ENCODE data around the gene PMEPA1. TPM values are rescaled to one million over a fixed set of nuclear protein-coding genes. Genes with fewer than 3 reads are reported as not detected.

The PMEPA1 gene
- total RNA-seq, 1 experiment from 2014 or later: 163 TPM

DNA sequence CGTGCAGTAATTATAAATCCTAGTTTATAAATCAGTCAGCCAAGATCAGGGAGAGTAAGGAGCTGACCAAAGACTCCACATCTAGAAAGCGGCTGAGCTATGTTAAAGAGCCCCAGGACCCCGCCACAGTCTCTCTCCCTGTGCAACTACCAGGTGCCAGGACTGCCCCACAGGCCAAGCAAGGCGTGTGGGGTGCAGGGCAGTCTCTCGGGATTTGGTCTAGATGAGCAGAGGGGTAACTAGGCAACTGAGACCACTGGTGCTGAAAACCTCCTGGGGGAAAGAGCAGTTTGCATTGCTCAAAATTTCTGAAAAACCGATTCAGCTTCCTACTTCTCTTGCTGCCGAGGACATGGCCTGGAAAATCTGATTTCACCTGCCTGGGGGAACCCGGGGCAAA is 10.4 kb downstream of the PMEPA1 start:
- peak overlapping the region; percentile 92 for H3K27ac ChIP-seq
- no peak for TF ChIP-seq EZH2 (IDR thresholded peaks at IDR 0.05; ENCODE audit: low read depth)
- TF ChIP-seq, protein P1, sequence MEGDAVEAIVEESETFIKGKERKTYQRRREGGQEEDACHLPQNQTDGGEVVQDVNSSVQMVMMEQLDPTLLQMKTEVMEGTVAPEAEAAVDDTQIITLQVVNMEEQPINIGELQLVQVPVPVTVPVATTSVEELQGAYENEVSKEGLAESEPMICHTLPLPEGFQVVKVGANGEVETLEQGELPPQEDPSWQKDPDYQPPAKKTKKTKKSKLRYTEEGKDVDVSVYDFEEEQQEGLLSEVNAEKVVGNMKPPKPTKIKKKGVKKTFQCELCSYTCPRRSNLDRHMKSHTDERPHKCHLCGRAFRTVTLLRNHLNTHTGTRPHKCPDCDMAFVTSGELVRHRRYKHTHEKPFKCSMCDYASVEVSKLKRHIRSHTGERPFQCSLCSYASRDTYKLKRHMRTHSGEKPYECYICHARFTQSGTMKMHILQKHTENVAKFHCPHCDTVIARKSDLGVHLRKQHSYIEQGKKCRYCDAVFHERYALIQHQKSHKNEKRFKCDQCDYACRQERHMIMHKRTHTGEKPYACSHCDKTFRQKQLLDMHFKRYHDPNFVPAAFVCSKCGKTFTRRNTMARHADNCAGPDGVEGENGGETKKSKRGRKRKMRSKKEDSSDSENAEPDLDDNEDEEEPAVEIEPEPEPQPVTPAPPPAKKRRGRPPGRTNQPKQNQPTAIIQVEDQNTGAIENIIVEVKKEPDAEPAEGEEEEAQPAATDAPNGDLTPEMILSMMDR (conservative IDR thresholded peaks at IDR 0.05): no peak
- H3K9me3 ChIP-seq (ENCODE audit: insufficient read depth, low read depth): no peaks in the 10 kb centered on the region
- peaks cover 26% of the 10 kb centered on the region for H4K20me1 ChIP-seq (ENCODE audit: insufficient read depth)
- no peaks in the 10 kb centered on the region for H3K9me2 ChIP-seq (ENCODE audit: insufficient read depth)
- H3K79me2 ChIP-seq (ENCODE audit: low read depth): peaks cover 90% of the 10 kb centered on the region
- intact Hi-C loops (cut with micrococcal nuclease; ENCODE audit: unreplicated experiment): loop anchor here (2.0 to 10.0 kb wide), 2 partner anchors 45 to 265 kb away; no protein-coding TSS in a partner anchor
- H3K27me3 ChIP-seq (ENCODE audit: insufficient read depth, low read depth): no peaks in the 10 kb centered on the region
- ChIA-PET CTCF (interaction anchor here (0.6 kb wide), 1 partner anchor 1111 kb away, joined by 3 read pairs; no protein-coding TSS in a partner anchor), POLR2A (ENCODE audit: unreplicated experiment) (interaction anchor here (0.6 kb wide), 1 partner anchor 15 kb away, joined by 4 read pairs; no protein-coding TSS in a partner anchor)
- H3K4me1 ChIP-seq (replicated peaks; ENCODE audit: insufficient read depth): peaks cover 96% of the 10 kb centered on the region
- peaks cover 96% of the 10 kb centered on the region for H3F3A ChIP-seq (ENCODE audit: insufficient read depth, low read depth)
- H3K4me2 ChIP-seq: peak overlapping the region; percentile 85
- H3K36me3 ChIP-seq (ENCODE audit: low read depth): peaks cover 42% of the 10 kb centered on the region
- BruUV-seq (replicated peaks): no TSS peak
- no peak for DNase-seq
- no peak overlapping the region for H2AFZ ChIP-seq
- peak overlapping the region; percentile 44; the same call in 1 of the 2 replicates for H3K4me3 ChIP-seq

DNA sequence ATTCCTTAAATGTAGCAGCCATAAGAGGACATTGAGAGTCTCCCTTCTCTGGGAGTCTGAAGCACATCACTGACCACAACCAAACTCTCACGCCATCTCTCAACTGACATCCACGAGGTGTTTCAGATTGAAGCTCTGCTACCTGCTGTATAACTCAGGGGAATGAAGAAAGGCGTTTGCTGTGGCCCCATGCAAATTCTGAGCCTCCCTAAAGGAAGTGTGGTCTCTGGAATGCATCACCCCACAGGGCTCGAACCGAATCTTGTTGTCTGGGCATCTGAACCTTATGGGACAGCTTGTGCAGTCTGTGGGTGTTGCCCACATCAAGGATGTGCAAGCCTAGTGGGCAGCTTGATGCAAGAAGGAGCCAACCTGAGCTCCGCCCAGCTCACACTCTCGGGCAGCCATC is 10.9 kb downstream of the PMEPA1 start:
- TF ChIP-seq, protein P1 (conservative IDR thresholded peaks at IDR 0.05): no peak
- no peak for TF ChIP-seq EZH2 (IDR thresholded peaks at IDR 0.05; ENCODE audit: low read depth)
- Histone ChIP-seq H3K4me2 (peak overlapping the region; percentile 85), H3K27ac (peak overlapping the region; percentile 92), H3K4me1 (replicated peaks; ENCODE audit: insufficient read depth) (peaks cover 96% of the 10 kb centered on the region), H4K20me1 (ENCODE audit: insufficient read depth) (peaks cover 21% of the 10 kb centered on the region), H3K9me3 (ENCODE audit: insufficient read depth, low read depth) (no peaks in the 10 kb centered on the region), H2AFZ (no peak overlapping the region), H3K79me2 (ENCODE audit: low read depth) (peaks cover 90% of the 10 kb centered on the region), H3K4me3 (peak overlapping the region; percentile 44; the same call in 1 of the 2 replicates), H3K27me3 (ENCODE audit: insufficient read depth, low read depth) (no peaks in the 10 kb centered on the region), H3K9me2 (ENCODE audit: insufficient read depth) (no peaks in the 10 kb centered on the region), H3F3A (ENCODE audit: insufficient read depth, low read depth) (peaks cover 96% of the 10 kb centered on the region), H3K36me3 (ENCODE audit: low read depth) (peaks cover 42% of the 10 kb centered on the region)
- POLR2A ChIA-PET (ENCODE audit: unreplicated experiment): interaction anchor here (0.6 to 1.5 kb wide), 3 partner anchors 12 to 20 kb away, joined by 4 to 19 read pairs (median 4); partner anchors contain the start of gene PMEPA1
- intact Hi-C loops (cut with micrococcal nuclease; ENCODE audit: unreplicated experiment): loop anchor here (1.0 to 10.0 kb wide), 3 partner anchors 12 to 264 kb away; no protein-coding TSS in a partner anchor
- CTCF ChIA-PET: interaction anchor here (0.6 kb wide), 1 partner anchor 1110 kb away, joined by 3 read pairs; no protein-coding TSS in a partner anchor
- TSS peak; percentile 48 for BruUV-seq (replicated peaks)
- DNase-seq: peak; percentile 55 to 75

DNA sequence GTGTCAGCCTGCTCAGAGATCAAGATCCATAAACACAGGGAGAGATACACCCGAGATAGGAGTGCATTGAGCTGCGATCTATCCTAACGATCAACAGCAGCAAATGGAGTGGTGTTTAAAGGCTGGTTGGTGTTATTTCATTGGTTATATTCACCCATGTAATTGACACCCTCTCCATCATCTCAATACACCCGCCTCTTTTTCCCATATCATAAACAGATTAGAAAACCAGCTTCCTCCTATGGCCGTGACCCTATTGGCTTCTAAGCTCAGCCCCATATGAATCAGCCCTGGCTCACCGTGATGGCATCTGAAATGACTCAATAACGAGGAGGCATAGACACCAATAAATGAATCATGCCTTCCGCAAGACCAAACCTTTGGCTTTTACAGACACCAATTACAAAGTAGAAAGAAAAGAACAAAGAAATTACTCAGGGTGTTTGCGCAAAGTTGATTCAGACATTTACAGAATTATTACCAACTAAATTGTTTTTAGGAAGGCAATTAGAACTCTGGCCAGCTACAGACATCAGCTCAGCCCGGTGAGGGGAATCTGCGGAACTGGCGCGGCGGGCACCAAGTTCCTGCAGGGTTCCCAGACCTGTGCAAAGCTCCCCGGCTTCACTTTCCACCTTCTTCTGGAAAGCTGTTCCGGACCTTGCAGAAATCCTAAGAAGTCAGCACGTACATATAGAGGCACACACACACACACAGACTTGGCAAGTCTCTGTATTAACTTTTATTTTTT is 11.5 kb downstream of the PMEPA1 start:
- Histone ChIP-seq H3K79me2 (ENCODE audit: low read depth) (peaks cover 89% of the 10 kb centered on the region), H3K27me3 (ENCODE audit: insufficient read depth, low read depth) (no peaks in the 10 kb centered on the region), H2AFZ (no peak overlapping the region), H3K9me3 (ENCODE audit: insufficient read depth, low read depth) (no peaks in the 10 kb centered on the region), H3F3A (ENCODE audit: insufficient read depth, low read depth) (peaks cover 96% of the 10 kb centered on the region), H3K27ac (peak overlapping the region; percentile 96), H4K20me1 (ENCODE audit: insufficient read depth) (peaks cover 16% of the 10 kb centered on the region), H3K4me3 (peak overlapping the region; percentile 44; the same call in 1 of the 2 replicates), H3K4me1 (replicated peaks; ENCODE audit: insufficient read depth) (peaks cover 96% of the 10 kb centered on the region), H3K4me2 (peak overlapping the region; percentile 85), H3K36me3 (ENCODE audit: low read depth) (peaks cover 42% of the 10 kb centered on the region), H3K9me2 (ENCODE audit: insufficient read depth) (no peaks in the 10 kb centered on the region)
- TF ChIP-seq, protein P1 (conservative IDR thresholded peaks at IDR 0.05): no peak
- no peak for TF ChIP-seq EZH2 (IDR thresholded peaks at IDR 0.05; ENCODE audit: low read depth)
- BruUV-seq (replicated peaks): no TSS peak
- ChIA-PET CTCF (interaction anchor here (0.5 to 1.0 kb wide), 3 partner anchors 12 to 76 kb away, joined by 3 to 7 read pairs (median 4); partner anchors contain the start of gene PMEPA1), POLR2A (ENCODE audit: unreplicated experiment) (interaction anchor here (0.6 to 1.5 kb wide), 10 partner anchors 9 to 416 kb away, joined by 3 to 21 read pairs (median 4); partner anchors contain the start of gene PMEPA1)
- peak; percentile 92 to 100 for DNase-seq
- intact Hi-C loops (cut with micrococcal nuclease; ENCODE audit: unreplicated experiment): loop anchor here (1.0 to 10.0 kb wide), 3 partner anchors 11 to 263 kb away; no protein-coding TSS in a partner anchor
